Calu3 (cell line): ENCODE results near the gene SCNN1A. TPM values are rescaled to one million over a fixed set of nuclear protein-coding genes. Genes with fewer than 3 reads are reported as not detected.

ENCODE experiments used
- BruUV-seq: library from RNA; stranded (reverse); fragments of 400-500 nt; replicated peaks from 2 replicates; lab custom pipeline; 2021; lab: Mats Ljungman, UMichigan
- CTCF ChIA-PET: fragments of 300-600 bp; sonication (Branson Sonifier 250); formaldehyde crosslinking; loops from one replicate; lab custom pipeline; 2022; ENCODE audit warnings: antibody characterized with exemption; lab: Charles Lee
- DNase-seq: peaks from one replicate; pipeline ENCODE4 v3.0.0; 2022
- H3K27ac Mint-ChIP-seq: one replicate; pipeline ENCODE4 v1.8.0; 2022; ENCODE audit warnings: mixed read lengths; ENCODE audit not compliant: unreplicated experiment
- H3K27me3 Mint-ChIP-seq: one replicate; pipeline ENCODE4 v1.8.0; 2022; ENCODE audit warnings: mixed read lengths; ENCODE audit not compliant: unreplicated experiment
- H3K36me3 Mint-ChIP-seq: one replicate; pipeline ENCODE4 v1.8.0; 2022; ENCODE audit warnings: mild to moderate bottlenecking, moderate library complexity, mixed read lengths; ENCODE audit not compliant: insufficient read depth, unreplicated experiment
- H3K4me1 Mint-ChIP-seq: one replicate; pipeline ENCODE4 v1.8.0; 2022; ENCODE audit warnings: mild to moderate bottlenecking, low read depth, mixed read lengths; ENCODE audit not compliant: unreplicated experiment
- H3K4me3 Mint-ChIP-seq: one replicate; pipeline ENCODE4 v1.8.0; 2022; ENCODE audit warnings: mild to moderate bottlenecking, low read depth, moderate library complexity, mixed read lengths; ENCODE audit not compliant: unreplicated experiment
- H3K9me3 Mint-ChIP-seq: one replicate; pipeline ENCODE4 v1.8.0; 2022; ENCODE audit warnings: low read depth, mixed read lengths; ENCODE audit not compliant: unreplicated experiment
- intact Hi-C: fragments of 100-400 bp; cut with micrococcal nuclease; formaldehyde crosslinking; loops from one replicate; pipeline ENCODE4 v1.10.0; 2022; ENCODE audit not compliant: unreplicated experiment
- total RNA-seq: library from RNA; stranded (reverse); gene quantifications from 2 replicates; pipeline ENCODE4 v1.2.3, GENCODE V29; 2022
- TF ChIP-seq, protein P1 (sequence below): fragments of 200-600 bp; IDR thresholded peaks from one replicate; pipeline ENCODE4 v1.8.0; 2022; ENCODE audit warnings: antibody characterized with exemption; ENCODE audit not compliant: unreplicated experiment

The SCNN1A gene
- total RNA-seq, 1 experiment from 2014 or later, result 53.5 TPM

- Mint-ChIP-seq H3K27me3 (no peaks in the 10 kb centered on the region), H3K9me3 (no peaks in the 10 kb centered on the region), H3K27ac (peak overlapping the region; percentile 78), H3K4me1 (peaks cover 46% of the 10 kb centered on the region), H3K4me3 (peak overlapping the region; percentile 13), H3K36me3 (peaks cover 66% of the 10 kb centered on the region)
- CTCF ChIA-PET, result interaction anchor here (0.5 to 1.0 kb wide), 6 partner anchors 9 to 133 kb away, joined by 3 to 12 read pairs (median 4); no protein-coding TSS in a partner anchor
- no TSS peak for BruUV-seq
- TF ChIP-seq, protein P1, sequence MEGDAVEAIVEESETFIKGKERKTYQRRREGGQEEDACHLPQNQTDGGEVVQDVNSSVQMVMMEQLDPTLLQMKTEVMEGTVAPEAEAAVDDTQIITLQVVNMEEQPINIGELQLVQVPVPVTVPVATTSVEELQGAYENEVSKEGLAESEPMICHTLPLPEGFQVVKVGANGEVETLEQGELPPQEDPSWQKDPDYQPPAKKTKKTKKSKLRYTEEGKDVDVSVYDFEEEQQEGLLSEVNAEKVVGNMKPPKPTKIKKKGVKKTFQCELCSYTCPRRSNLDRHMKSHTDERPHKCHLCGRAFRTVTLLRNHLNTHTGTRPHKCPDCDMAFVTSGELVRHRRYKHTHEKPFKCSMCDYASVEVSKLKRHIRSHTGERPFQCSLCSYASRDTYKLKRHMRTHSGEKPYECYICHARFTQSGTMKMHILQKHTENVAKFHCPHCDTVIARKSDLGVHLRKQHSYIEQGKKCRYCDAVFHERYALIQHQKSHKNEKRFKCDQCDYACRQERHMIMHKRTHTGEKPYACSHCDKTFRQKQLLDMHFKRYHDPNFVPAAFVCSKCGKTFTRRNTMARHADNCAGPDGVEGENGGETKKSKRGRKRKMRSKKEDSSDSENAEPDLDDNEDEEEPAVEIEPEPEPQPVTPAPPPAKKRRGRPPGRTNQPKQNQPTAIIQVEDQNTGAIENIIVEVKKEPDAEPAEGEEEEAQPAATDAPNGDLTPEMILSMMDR, result no peak
- intact Hi-C loops, result no loop called here
- DNase-seq, result no peak
Observed at GRCh38 chr12:6332459-6332858, 42.9 kb downstream of the SCNN1A start.

DNA sequence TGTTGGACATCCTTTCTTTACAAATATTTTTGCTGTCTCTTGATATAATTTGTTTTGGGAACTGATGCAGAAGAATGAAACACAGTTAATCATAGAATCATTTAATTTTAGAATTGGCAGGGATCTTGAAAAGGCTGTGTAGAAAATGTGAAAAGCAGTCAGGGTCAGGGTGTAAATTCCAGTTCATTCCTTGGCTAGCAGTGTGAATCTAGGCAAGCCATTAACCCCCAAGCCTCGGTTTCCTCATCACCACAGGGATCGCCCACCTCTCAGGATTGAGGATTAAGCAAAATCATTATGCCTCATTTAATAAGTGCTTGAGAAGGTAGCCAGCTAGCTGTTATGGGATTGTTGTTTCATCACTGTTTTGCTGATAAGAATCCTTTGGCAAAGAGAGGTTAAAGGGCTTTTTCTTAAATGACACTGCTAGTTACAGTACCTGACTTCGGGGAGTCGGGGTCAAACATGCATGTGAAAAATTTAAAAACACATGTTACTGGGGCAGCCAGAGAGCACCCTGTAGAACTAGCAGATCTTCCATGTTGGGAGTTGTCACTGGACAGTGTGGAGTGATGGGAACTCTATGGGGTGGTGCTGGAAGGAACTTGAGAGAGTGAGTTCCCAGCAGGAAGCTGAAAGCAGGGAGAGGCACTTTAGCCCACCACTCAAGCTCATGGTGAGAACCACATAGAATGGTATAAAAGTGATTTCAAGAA, 44.2 kb downstream of the SCNN1A start:
- Mint-ChIP-seq H3K27ac (peak overlapping the region; percentile 52), H3K36me3 (peaks cover 79% of the 10 kb centered on the region), H3K9me3 (no peaks in the 10 kb centered on the region), H3K4me1 (peaks cover 56% of the 10 kb centered on the region), H3K27me3 (no peaks in the 10 kb centered on the region), H3K4me3 (no peak overlapping the region)
- DNase-seq, result no peak
- no TSS peak for BruUV-seq
- CTCF ChIA-PET, result interaction anchor here (0.5 to 1.0 kb wide), 2 partner anchors 40 to 340 kb away, joined by 4 to 5 read pairs; no protein-coding TSS in a partner anchor
- TF ChIP-seq, protein P1, result no peak
- intact Hi-C loops, result no loop called here

DNA sequence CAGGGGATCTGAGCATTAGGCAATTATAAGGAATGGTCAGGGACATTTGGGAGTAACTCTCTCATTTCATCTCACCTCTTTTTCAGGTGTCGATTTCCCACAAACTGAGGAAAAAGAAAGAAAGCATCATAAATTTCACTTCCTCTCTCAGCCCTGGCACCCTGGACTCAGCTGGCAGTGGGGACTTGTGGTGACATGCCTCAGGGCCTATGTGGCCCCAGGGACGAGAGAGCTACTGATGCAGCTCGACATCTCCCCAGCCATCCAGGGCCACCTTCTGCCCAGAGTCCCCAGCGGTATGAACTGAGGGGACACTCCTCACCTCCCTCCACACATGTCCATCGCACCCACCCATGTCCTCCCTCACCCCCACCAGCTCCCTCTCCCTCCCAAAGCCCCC, 45.2 kb downstream of the SCNN1A start:
- Mint-ChIP-seq H3K4me1 (peaks cover 52% of the 10 kb centered on the region), H3K27ac (peak overlapping the region; percentile 30), H3K27me3 (no peaks in the 10 kb centered on the region), H3K36me3 (peaks cover 77% of the 10 kb centered on the region), H3K4me3 (no peak overlapping the region), H3K9me3 (no peaks in the 10 kb centered on the region)
- TF ChIP-seq, protein P1, result no peak
- CTCF ChIA-PET, result no interaction called here
- no TSS peak for BruUV-seq
- intact Hi-C loops, result no loop called here
- no peak for DNase-seq

DNA sequence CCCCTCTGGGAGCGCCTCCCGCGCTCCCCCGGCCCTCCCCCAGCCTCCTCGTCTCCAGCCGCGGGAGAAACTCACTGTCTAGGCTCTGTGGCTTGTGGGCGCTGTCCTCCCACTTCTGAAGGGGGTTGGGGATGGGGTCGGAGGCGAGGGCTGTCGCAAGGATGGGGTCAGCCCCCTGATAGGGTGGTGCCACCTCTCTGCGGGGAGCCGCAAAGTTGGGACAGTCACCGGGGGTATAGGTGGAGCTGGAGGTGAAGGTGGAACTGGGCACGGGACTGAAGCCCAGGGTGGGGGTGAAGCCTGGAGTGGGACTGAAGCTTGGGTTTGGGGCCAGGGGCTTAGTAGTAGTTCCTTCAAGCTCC, 45.7 kb downstream of the SCNN1A start:
- no peak for DNase-seq
- no peaks in the 10 kb centered on the region for H3K27me3 Mint-ChIP-seq
- TF ChIP-seq, protein P1, result no peak
- H3K27ac Mint-ChIP-seq, result peak overlapping the region; percentile 30
- intact Hi-C loops, result loop anchor here (10.0 kb wide), 1 partner anchor 45 kb away; the partner anchor contains the start of gene SCNN1A
- H3K9me3 Mint-ChIP-seq, result no peaks in the 10 kb centered on the region
- peaks cover 46% of the 10 kb centered on the region for H3K4me1 Mint-ChIP-seq
- CTCF ChIA-PET, result no interaction called here
- H3K36me3 Mint-ChIP-seq, result peaks cover 81% of the 10 kb centered on the region
- no peak overlapping the region for H3K4me3 Mint-ChIP-seq
- BruUV-seq, result no TSS peak
